HG03354 (cell line): ENCODE data around the gene MRGPRF.

Experiments
- ATAC-seq: cut with Tn5 transposase; IDR thresholded peaks from one replicate; pipeline ENCODE4 v1.9.1; 2021; ENCODE audit warnings: mild to moderate bottlenecking; ENCODE audit not compliant: unreplicated experiment, poor library complexity, severe bottlenecking

Gene MRGPRF

GRCh38 chr11:69013009-69013951, at the start of gene MRGPRF:
MRGPRF (minus strand) TSS chr11:69013246; CDS start chr11:69009901, 3,345 bp downstream.
- no peak for ATAC-seq

GRCh38 chr11:69062169-69062855, 49.3 kb upstream of the MRGPRF start:
- ATAC-seq: no peak

GRCh38 chr11:69061713-69062053, 48.6 kb upstream of the MRGPRF start:
- ATAC-seq: no peak

- ATAC-seq: no peak
Observed at GRCh38 chr11:69060806-69061712, 48.0 kb upstream of the MRGPRF start.

GRCh38 chr11:69059985-69060384, 46.9 kb upstream of the MRGPRF start:
- no peak for ATAC-seq

- no peak for ATAC-seq
Observed at GRCh38 chr11:69059429-69059828, 46.4 kb upstream of the MRGPRF start.

- ATAC-seq: no peak
Observed at GRCh38 chr11:69058511-69059270, 45.6 kb upstream of the MRGPRF start.

- no peak for ATAC-seq
Observed at GRCh38 chr11:69057801-69058200, 44.8 kb upstream of the MRGPRF start.

- ATAC-seq: no peak
Observed at GRCh38 chr11:69057236-69057635, 44.2 kb upstream of the MRGPRF start.

- ATAC-seq: peak; percentile 81
Observed at GRCh38 chr11:69055598-69056516, 42.8 kb upstream of the MRGPRF start.

GRCh38 chr11:69055212-69055586, 42.2 kb upstream of the MRGPRF start:
- no peak for ATAC-seq

- ATAC-seq: no peak
Observed at GRCh38 chr11:69054397-69055211, 41.6 kb upstream of the MRGPRF start.

GRCh38 chr11:69053546-69054396, 40.7 kb upstream of the MRGPRF start:
- ATAC-seq: no peak

GRCh38 chr11:69053169-69053477, 40.1 kb upstream of the MRGPRF start:
- no peak for ATAC-seq

GRCh38 chr11:69052343-69053168, 39.5 kb upstream of the MRGPRF start:
- ATAC-seq: no peak
